K562 (cell line): ENCODE data around the gene RCC1. TPM values are rescaled to one million over a fixed set of nuclear protein-coding genes. Genes with fewer than 3 reads are reported as not detected.
A peak's percentile ranks its signal among the peaks of the same experiment; 100 is the strongest.

ENCODE experiments used
- ARID3A ChIP-seq: IDR thresholded peaks from 2 replicates; pipeline ENCODE4 v1.6.1; 2012; ENCODE audit warnings: low read depth, low read length, improper control_type of control experiment, borderline replicate concordance
- ATF3 ChIP-seq, 2 experiments: fragments of 450-650 bp in 1 of 2; sonication (generic) in 1 of 2; formaldehyde crosslinking in 1 of 2; IDR thresholded peaks in 1 of 2; conservative IDR thresholded peaks in 1 of 2; 2 replicates each; pipeline versions ENCODE4 v1.6.1 to v1.8.1; 2016 to 2023; ENCODE audit warnings: mild to moderate bottlenecking in 2 of 2, moderate library complexity in 2 of 2, inconsistent platforms in 1 of 2, missing genetic modification reagents in 1 of 2
- BMI1 ChIP-seq: fragments of 150-350 bp; IDR thresholded peaks from 2 replicates; pipeline ENCODE4 v1.6.1; 2014; ENCODE audit warnings: low read length
- BRF2 ChIP-seq: IDR thresholded peaks from 3 replicates; pipeline ENCODE4 v1.6.1; 2011; ENCODE audit warnings: borderline replicate concordance, mild to moderate bottlenecking; ENCODE audit not compliant: insufficient read length, insufficient read depth
- CHD2 ChIP-seq: IDR thresholded peaks from 2 replicates; pipeline ENCODE4 v1.6.1; 2011; ENCODE audit warnings: low read depth, low read length
- EP300 ChIP-seq: IDR thresholded peaks from 2 replicates; pipeline ENCODE4 v1.6.1; 2012; ENCODE audit warnings: low read length, improper control_type of control experiment
- MECOM ChIP-seq: fragments of 250-450 bp; sonication (Bioruptor Pico); IDR thresholded peaks from 2 replicates; pipeline ENCODE4 v1.8.0; 2022; ENCODE audit warnings: inconsistent platforms
- MXI1 ChIP-seq: IDR thresholded peaks from 2 replicates; pipeline ENCODE4 v1.6.1; 2011; ENCODE audit warnings: low read depth, mild to moderate bottlenecking, improper control_type of control experiment, low read length
- MYNN ChIP-seq, 2 experiments: sonication (generic); formaldehyde crosslinking in 1 of 2; IDR thresholded peaks; 2 replicates each; pipeline versions ENCODE4 v1.5.0 to v1.6.1; 2016 to 2020; ENCODE audit warnings: antibody characterized with exemption in 1 of 2, missing genetic modification reagents in 1 of 2
- PATZ1 ChIP-seq: fragments of 250-450 bp; sonication (Bioruptor Pico); IDR thresholded peaks from 2 replicates; pipeline ENCODE4 v1.5.0; 2020; ENCODE audit warnings: mild to moderate bottlenecking, borderline replicate concordance
- PHTF2 ChIP-seq: fragments of 250-450 bp; sonication (Bioruptor Pico); IDR thresholded peaks from 2 replicates; pipeline ENCODE4 v1.5.0; 2021; ENCODE audit warnings: mild to moderate bottlenecking
- RBM17 ChIP-seq: fragments of 200-400 bp; formaldehyde crosslinking; IDR thresholded peaks from 2 replicates; pipeline ENCODE4 v1.6.1; 2017; ENCODE audit warnings: low read depth, mild to moderate bottlenecking, low read length, borderline replicate concordance
- SOX6 ChIP-seq: fragments of 450-650 bp; IDR thresholded peaks from 2 replicates; pipeline ENCODE4 v1.6.1; 2014; ENCODE audit warnings: mild to moderate bottlenecking
- ZFP91 ChIP-seq: sonication (generic); formaldehyde crosslinking; IDR thresholded peaks from 2 replicates; pipeline ENCODE4 v1.8.0; 2022; ENCODE audit warnings: mild to moderate bottlenecking, missing genetic modification reagents
- ZNF23 ChIP-seq: fragments of 250-450 bp; sonication (Bioruptor Pico); IDR thresholded peaks from 2 replicates; pipeline ENCODE4 v1.4.0; 2020; ENCODE audit warnings: mild to moderate bottlenecking
- polyA plus RNA-seq, 8 experiments: library from polyadenylated mRNA; depleted of rRNA in 4 of 8; stranded (reverse) in 5 of 8; unstranded in 3 of 8; fragments of >200 nt; fragmentation: Nextera tagmentation in 2 of 8; fragmentation: Illumina TruSeq in 1 of 8; extraction: Ambion mirVana in 2 of 8; extraction: Trizol in 1 of 8; gene quantifications; 2 replicates each; pipeline versions ENCODE4 v1.2.1 to v1.2.3, GENCODE V29; 2011 to 2014; ENCODE audit warnings: inconsistent platforms in 1 of 8, missing spikeins in 1 of 8
- total RNA-seq, 7 experiments: library from RNA; depleted of rRNA in 6 of 7; stranded (reverse); fragments of >200 nt in 6 of 7; fragmentation: Illumina TruSeq in 2 of 7; extraction: Trizol in 2 of 7; gene quantifications; 2 replicates each; pipeline versions ENCODE4 v1.2.1 to v1.2.3, GENCODE V29; 2011 to 2021; ENCODE audit warnings: low replicate concordance in 1 of 7
- TF ChIP-seq, protein P1 (sequence below): fragments of 250-450 bp; sonication (Bioruptor Pico); IDR thresholded peaks from 2 replicates; pipeline ENCODE4 v1.9.0; 2021; ENCODE audit warnings: mild to moderate bottlenecking, inconsistent platforms

RCC1 gene
- total and polyA plus RNA-seq, 9 of the 15 experiments (the other 6 are each of a cell fraction or from before 2014, with no cell fraction given) = 16.4 to 202 (median 107) TPM

- TF ChIP-seq PATZ1 (peak; percentile 70; the same call in 1 of the 2 replicates), PHTF2 (CRISPR knock-in tag) (no peak; the same call in 1 of the 2 replicates), MYNN (IDR thresholded peaks at IDR 0.05) (peak; percentile 46; the same call in 1 of the 2 replicates), MYNN (CRISPR knock-in tag; IDR thresholded peaks at IDR 0.05) (no peak), EP300 (peak; percentile 67), CHD2 (peak; percentile 69), ZNF23 (no peak), ARID3A (peak; percentile 15; the same call in 1 of the 2 replicates), MECOM (CRISPR knock-in tag) (peak; percentile 46; the same call in 1 of the 2 replicates), BRF2 (no peak), ZFP91 (peak; percentile 55), BMI1 (no peak), SOX6 (peak; percentile 55; the same call in 1 of the 2 replicates), ATF3 (IDR thresholded peaks at IDR 0.05) (no peak; the same call in 1 of the 2 replicates), ATF3 (CRISPR knock-in tag; conservative IDR thresholded peaks at IDR 0.05) (peak; percentile 91), RBM17 (no peak), MXI1 (peak; percentile 88)
- TF ChIP-seq, protein P1, sequence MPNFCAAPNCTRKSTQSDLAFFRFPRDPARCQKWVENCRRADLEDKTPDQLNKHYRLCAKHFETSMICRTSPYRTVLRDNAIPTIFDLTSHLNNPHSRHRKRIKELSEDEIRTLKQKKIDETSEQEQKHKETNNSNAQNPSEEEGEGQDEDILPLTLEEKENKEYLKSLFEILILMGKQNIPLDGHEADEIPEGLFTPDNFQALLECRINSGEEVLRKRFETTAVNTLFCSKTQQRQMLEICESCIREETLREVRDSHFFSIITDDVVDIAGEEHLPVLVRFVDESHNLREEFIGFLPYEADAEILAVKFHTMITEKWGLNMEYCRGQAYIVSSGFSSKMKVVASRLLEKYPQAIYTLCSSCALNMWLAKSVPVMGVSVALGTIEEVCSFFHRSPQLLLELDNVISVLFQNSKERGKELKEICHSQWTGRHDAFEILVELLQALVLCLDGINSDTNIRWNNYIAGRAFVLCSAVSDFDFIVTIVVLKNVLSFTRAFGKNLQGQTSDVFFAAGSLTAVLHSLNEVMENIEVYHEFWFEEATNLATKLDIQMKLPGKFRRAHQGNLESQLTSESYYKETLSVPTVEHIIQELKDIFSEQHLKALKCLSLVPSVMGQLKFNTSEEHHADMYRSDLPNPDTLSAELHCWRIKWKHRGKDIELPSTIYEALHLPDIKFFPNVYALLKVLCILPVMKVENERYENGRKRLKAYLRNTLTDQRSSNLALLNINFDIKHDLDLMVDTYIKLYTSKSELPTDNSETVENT = peak; percentile 95
These were observed 75.8 kb downstream of the RCC1 start (continued) for GRCh38 chr1:28581531-28582247.
